Epithelial cell of proximal tubule (primary cell): ENCODE measurements around the gene DTNB. TPM values are rescaled to one million over a fixed set of nuclear protein-coding genes. Genes with fewer than 3 reads are reported as not detected.

Experiments used
- DNase-seq: peaks from one replicate; pipeline ENCODE4 v3.0.0-alpha.2; 2011; ENCODE audit warnings: low read depth
- H3K4me3 ChIP-seq: 2 replicates; pipeline ENCODE4 v1.5.1; 2011; ENCODE audit warnings: low read depth, mild to moderate bottlenecking, low read length
- CTCF ChIP-seq: conservative IDR thresholded peaks from 2 replicates; pipeline ENCODE4 v1.5.1; 2012; ENCODE audit warnings: low read depth, mild to moderate bottlenecking, low read length
- total RNA-seq: library from RNA; depleted of rRNA; stranded (reverse); fragments of >200 nt; gene quantifications from 2 replicates; pipeline ENCODE4 v1.2.3, GENCODE V29; 2015

The DTNB gene
- total RNA-seq, 1 donor from 2014 or later: 4.8 TPM

- no peak for DNase-seq
- no peak for TF ChIP-seq CTCF
- no peak overlapping the region for H3K4me3 ChIP-seq
Observed at GRCh38 chr2:25435421-25435820, 238.0 kb downstream of the DTNB start.

- H3K4me3 ChIP-seq: no peak overlapping the region
- TF ChIP-seq CTCF: no peak
- DNase-seq: no peak
Observed at GRCh38 chr2:25431604-25432003, 241.8 kb downstream of the DTNB start.

GRCh38 chr2:25430556-25430955, 242.8 kb downstream of the DTNB start:
- H3K4me3 ChIP-seq: no peak overlapping the region
- DNase-seq: no peak
- no peak for TF ChIP-seq CTCF

- no peak for TF ChIP-seq CTCF
- no peak for DNase-seq
Observed at GRCh38 chr2:25426326-25426725, 247.1 kb downstream of the DTNB start.

GRCh38 chr2:25424426-25425028, 248.8 kb downstream of the DTNB start:
- TF ChIP-seq CTCF: no peak
- H3K4me3 ChIP-seq: no peak overlapping the region
- DNase-seq: no peak

More at GRCh38 chr2:25426326-25426725, 247.1 kb downstream of the DTNB start:
- no peak overlapping the region for H3K4me3 ChIP-seq

GRCh38 chr2:25421820-25422411, 251.5 kb downstream of the DTNB start:
- no peak overlapping the region for H3K4me3 ChIP-seq
- no peak for TF ChIP-seq CTCF
- DNase-seq: no peak

- no peak overlapping the region for H3K4me3 ChIP-seq
- no peak for DNase-seq
- TF ChIP-seq CTCF: no peak
Observed at GRCh38 chr2:25421289-25421688, 252.1 kb downstream of the DTNB start.
